Fibroblast of upper back skin (primary cell): ENCODE measurements around the gene LTK.

Source experiments
- DNase-seq: peaks from one replicate; pipeline ENCODE4 v3.0.0-alpha.2; 2013

LTK gene

DNA sequence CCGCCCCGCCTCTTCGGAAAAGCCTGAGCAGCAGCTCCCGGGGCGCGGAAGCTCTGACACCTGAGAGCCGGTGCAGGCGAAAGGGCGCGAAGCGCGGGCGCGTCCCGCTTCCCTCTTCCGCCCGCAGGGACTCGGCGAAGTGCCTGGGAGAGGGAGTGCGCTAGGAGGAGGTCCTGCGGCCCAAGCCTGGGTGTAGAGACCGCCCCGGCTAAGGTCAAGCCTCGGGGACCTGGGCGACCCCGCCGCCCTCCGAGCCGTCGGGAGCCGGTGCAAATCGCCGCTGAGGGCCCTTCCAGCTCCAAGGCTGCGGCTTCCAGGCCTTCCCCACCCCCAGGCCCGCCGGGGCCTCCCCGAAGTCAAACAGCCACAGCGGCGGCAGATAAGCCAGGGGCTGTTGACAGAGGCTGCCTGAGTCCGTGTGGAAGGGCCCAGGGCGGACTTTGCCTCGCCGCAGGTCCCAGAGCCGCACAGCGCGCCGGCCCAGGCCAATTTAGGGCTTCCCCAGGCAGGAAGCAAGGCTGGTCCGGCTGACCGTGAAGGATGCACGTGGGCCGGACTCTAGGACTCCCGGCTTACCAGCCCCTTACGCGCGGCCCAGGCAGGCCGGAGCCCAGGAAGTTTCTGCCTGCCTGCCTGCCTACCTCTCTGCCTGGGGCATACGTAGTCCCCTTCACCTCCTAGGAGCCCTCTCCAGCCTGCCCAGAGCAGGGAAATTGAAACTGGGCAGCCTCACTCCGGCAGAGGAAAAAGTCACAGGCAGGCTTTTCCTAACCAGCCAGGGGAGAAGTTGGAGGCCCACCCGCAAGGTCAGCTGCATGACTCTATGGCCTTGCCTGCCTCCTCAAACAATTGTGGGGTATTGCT, 17.7 kb downstream of the LTK start:
- no peak for DNase-seq

DNA sequence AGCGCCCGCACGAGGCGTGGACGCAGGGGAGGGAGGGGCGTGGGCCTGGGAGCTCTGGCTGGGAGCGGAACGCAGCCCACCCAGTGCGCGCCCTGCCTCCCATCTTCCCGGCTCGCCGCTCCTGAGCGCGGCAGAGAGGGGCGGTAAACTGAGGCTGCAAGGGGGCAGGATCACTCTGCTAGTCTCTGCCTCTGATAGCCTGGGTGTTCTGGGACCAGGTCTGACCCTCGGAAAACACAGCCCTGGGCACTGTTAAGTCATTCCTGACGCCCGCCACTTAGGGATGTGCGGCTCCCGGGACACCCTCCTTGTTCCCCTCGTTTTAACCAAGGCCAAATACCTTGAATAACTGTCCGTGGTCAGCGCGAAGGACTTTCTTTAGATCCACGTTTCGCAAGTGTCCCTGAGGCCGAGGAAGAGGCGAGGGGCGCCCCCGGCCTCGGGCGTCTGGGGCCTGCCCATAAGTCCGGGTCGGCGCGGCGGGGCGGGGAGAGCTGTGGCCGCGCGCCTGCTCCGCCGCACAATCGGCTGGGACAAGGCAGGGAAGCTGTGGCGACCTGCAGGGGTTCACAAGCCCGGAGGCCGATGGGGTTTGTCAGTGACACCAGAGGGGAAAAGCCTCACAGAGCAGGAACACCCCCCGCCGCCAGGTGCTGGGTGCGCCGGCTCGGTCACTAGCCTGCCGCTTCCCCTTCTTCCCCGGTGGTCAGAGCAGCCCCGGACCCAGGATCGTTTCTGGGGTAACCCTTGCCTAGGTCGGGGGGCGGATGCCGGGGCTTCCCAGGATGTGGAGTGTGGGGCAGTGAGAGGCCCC, 18.5 kb downstream of the LTK start:
- DNase-seq, result no peak

DNA sequence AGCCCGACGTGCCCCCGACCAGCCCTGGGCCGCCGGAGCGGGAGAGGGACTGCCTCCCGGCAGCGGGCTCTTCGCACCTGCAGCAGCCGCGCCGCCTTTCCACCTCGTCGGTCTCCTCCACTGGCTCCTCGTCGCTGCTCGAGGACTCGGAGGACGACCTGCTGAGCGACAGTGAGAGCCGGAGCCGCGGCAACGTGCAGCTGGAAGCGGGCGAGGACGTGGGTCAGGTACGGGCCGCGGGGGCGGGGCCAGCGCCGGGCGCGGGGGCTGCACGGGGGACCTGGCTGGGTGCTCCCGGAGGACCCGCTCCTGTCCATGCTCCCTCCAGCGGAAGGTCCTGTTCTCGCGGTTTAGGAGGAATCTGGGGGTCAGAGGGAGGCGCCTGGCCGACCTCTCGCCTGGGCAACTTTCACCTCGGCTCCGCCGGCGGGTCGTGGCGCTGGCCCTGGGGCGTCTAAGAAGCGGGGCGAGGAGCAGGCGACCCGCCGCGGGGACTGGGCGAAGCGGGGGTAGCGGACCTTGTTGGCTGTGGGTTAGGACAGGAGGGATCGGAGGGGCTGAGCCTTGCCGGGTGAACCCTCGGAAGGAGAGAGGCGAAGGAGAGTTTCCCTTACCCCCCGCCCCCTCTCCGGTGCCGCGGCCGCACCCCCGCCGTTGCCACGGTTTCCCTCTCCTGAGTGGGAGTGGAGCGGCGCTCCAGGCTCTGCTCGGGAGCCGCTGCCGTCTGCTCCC, 19.3 kb downstream of the LTK start:
- DNase-seq, result no peak

DNA sequence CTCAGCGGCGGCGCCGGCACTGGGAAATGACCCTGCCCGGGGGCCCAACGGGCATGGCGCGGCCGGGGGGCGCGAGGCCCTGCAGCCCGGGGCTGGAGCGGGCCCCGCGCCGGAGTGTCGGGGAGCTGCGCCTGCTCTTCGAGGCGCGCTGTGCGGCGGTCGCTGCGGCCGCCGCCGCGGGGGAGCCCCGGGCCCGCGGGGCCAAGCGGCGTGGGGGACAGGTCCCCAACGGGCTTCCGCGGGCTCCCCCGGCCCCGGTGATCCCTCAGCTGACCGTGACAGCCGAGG, 19.8 kb downstream of the LTK start:
- DNase-seq, result no peak

- DNase-seq, result peak; percentile 51
Observed at GRCh38 chr15:41493205-41493901, 20.3 kb downstream of the LTK start, which contains the start of gene ITPKA. Gene ITPKA (plus strand): TSS chr15:41493874. CDS start chr15:41493928, 54 bp downstream.

GRCh38 chr15:41492597-41493204, 20.9 kb downstream of the LTK start:
- no peak for DNase-seq

GRCh38 chr15:41491889-41492288, 21.7 kb downstream of the LTK start:
- DNase-seq, result no peak

- DNase-seq, result peak; percentile 95
Observed at GRCh38 chr15:41490355-41490754, 23.3 kb downstream of the LTK start.

DNA sequence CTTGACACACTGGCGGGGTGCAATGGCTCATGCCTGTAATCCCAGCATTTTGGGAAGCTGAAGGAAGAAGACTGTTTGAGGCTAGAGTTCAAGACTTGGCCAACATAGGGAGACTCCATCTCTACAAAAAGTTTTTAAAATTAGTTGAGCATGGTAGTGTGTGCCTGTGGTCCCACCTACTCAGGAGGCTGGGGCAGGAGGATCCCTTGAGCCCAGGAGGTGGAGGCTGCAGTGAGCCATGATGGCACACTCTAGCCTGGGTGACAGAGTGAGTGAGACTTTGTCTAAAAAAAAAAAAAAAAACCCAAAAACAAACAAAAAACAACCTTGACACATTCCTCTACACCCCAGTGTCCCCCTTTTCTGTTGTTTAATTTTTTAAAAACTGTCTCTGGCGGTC, 24.0 kb downstream of the LTK start:
- DNase-seq, result no peak

- DNase-seq, result no peak
Observed at GRCh38 chr15:41487802-41488201, 25.8 kb downstream of the LTK start.

- no peak for DNase-seq
Observed at GRCh38 chr15:41487381-41487780, 26.2 kb downstream of the LTK start.

DNA sequence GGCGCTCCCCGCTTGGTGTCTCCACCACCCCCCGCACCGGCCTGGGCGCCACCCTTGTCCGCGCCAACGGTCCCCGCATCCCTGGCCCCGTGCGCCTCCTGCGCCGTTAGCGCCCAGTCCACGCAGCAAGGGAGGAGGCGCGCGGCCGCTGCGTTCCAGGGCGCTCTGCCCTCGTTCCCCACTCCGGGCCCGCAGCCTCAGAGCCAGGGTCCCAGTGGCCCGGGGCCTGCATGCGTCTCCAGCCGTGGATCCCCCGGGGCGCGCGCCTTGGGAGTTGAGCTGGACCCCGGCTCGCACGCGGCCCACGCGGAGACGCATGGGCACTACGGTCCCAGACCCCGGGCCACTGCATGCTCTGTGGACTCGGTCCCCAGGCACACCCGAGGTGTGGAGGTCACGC, 27.3 kb downstream of the LTK start:
- DNase-seq, result no peak

DNA sequence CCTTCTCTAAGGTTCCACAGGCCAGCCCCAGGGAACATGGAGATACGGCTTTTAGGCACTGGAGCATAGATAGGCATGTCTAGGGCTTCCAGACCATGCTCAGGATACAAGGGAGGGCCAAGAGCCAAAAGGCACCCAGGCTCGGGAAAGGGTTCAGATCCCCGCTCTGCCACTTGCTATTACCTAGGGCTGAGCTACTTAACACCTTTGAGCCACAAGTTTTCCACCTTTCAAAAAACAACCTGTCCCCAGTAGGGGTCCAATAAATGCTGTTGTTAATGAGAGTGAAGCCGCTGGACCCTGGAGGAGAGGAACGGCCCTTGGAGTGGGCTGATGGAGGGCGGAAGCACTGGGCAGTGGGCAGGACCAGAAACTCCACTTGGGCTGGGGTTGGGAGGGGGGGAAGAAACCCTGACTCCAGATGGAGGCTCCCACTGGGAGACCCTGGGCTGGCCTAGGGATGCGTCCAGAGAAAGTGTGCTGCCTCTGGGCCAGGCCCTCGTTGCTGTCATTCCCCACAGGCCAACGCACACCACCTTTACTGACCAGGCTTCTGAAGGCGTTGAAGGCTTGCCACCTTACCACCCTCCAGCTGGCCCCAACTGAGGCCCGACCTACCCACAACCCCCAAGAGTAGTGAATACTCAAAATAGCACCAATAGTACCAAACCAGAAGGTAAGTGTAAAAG, 28.5 kb downstream of the LTK start:
- DNase-seq, result no peak

GRCh38 chr15:41483519-41483918, 30.1 kb downstream of the LTK start:
- DNase-seq, result no peak

- DNase-seq, result no peak
Observed at GRCh38 chr15:41483115-41483514, 30.5 kb downstream of the LTK start.

DNA sequence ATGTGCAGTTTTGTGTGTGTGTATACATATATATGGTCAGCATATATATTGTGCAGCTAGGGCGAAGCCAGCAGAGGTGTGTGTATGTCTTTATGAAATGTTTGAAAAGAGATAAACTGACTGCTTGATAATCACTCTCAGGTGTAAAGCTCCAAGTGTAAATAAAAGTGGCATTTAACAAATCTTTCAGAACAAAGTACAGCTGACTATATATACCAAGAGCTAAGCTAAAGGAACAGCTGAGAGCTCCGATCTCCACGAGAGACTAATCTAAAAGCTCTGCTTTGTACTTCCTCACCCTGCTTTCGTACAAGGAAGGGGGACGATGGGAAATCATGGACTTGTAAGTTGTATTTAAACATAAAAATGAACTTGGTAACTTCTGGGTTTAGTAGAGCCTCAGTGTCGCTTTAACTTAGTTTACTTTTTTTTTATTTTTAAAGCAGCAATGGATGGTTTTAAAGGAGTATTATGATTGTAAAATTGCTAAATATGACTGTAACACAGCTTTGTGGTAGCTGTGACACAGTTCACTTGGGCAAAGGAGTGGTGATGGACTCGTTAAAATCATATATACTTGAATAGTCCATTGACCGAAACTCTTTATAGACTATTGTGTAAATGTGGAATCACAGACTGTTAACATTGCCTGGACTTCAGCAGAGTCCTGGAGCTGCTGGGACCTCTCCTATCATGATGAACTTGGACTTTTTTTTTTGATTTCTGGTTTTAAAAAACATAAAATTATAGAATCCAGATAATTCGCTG, 31.3 kb downstream of the LTK start:
- DNase-seq, result no peak

- no peak for DNase-seq
Observed at GRCh38 chr15:41480396-41481140, 33.1 kb downstream of the LTK start.

DNA sequence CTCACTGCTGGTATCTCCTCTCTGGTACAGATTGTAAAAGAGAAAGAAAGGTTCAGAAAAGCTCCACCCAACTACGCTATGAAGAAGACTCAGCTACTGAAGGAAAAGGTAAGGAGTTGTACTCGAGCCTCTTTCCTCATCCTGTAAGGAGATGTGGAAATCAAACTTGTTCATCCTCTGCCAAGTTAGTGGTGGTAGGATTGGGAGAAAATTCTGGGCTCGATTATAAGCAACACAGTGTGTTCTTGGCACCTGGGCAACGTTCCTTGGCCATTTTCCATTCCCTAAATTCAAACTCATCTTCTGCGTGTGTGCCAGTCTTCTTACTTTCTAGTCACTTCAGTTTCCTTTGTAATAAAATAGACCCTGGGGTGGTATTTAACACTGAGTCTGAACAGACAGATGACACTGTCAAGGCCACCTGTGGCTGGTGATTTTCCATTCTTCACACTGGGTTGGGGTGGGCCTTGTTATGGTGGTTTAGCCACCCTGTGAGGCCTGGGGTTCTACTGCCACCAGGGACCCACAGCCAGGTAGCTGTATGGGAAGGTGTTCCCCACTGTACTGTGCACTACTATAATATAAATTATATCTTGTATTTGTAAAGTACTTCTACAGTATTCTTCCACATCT, 37.1 kb downstream of the LTK start:
- DNase-seq, result peak; percentile 13

GRCh38 chr15:41474941-41475340, 38.7 kb downstream of the LTK start:
- DNase-seq, result no peak

DNA sequence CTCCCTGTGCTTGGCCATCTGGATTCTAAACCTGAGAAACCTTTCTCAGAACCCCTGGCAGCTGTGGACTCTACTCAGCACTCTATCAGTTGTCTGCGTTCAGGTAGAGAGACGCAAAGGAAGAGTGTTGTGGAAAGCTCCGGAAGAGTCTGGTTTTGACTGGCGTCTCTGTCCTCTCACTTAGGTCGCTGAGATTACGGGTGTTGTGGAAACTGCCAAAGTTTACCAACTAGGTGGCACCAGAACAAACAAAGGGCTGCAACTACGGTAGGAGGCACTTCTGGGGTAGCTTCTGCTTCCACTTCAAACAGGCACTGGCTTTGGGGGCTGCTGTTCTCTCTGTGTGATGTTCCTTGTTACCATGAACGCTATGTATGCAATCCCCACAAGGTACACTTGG, 39.2 kb downstream of the LTK start:
- DNase-seq, result no peak
